Stomach (tissue), 4 donors: ENCODE results near the gene BMP6.

Source experiments
- CTCF ChIP-seq, 7 experiments: fragments of 450-650 bp in 4 of 7; fragments of 200-600 bp in 3 of 7; sonication (generic) in 3 of 7; IDR thresholded peaks; one replicate each; pipeline ENCODE4 v1.5.1; 2016 to 2019; ENCODE audit warnings: antibody characterized with exemption in 7 of 7, control low read depth in 2 of 7, mild to moderate bottlenecking in 1 of 7
- EP300 ChIP-seq: sonication (generic); formaldehyde crosslinking; IDR thresholded peaks from one replicate; pipeline ENCODE4 v1.6.1; 2017; ENCODE audit warnings: antibody characterized with exemption
- POLR2A ChIP-seq, 4 donors: fragments of 450-650 bp; IDR thresholded peaks; one replicate each; pipeline ENCODE4 v1.6.1; 2016; ENCODE audit warnings: antibody characterized with exemption in 4 of 4, control low read depth in 2 of 4, mild to moderate bottlenecking in 1 of 4, moderate library complexity in 1 of 4
- POLR2AphosphoS5 ChIP-seq, 3 donors: sonication (generic); formaldehyde crosslinking; IDR thresholded peaks; one replicate each; pipeline ENCODE4 v1.6.1; 2016; ENCODE audit warnings: antibody characterized with exemption in 3 of 3

DNA sequence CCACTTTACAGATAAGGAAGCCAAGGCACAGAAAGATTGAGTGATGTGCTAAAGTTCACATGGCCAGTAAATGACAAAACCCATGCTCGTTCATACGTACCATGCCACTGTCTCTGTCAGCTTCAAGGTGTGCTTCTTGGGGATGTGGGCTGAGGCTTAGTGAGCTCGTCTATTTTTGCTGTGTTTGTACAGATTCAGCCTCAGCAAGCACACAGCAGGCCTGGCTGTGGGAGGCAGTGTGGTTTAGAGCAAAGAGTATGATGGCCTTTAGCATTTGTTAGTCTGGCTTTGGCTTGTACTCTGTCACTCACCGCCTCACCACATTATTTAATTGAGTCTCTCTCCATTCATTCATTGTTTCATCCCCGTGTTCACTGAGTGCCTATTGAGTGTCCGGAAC is 55.3 kb downstream of the BMP6 start:
- TF ChIP-seq CTCF (IDR thresholded peaks at IDR 0.05) (no peak), POLR2AphosphoS5 (IDR thresholded peaks at IDR 0.05) (no peak), POLR2A (IDR thresholded peaks at IDR 0.05) (no peak), EP300 (no peak)
